SK-N-SH (cell line): Measurements from ENCODE around the gene RALBP1. TPM values are rescaled to one million over a fixed set of nuclear protein-coding genes. Genes with fewer than 3 reads are reported as not detected.

ENCODE experiments used
- CTCF ChIA-PET: fragments of 300-600, 350-600 bp; formaldehyde crosslinking; extraction: SDS; loops from one replicate; lab custom pipeline; 2021; lab: Yijun Ruan, JAX
- POLR2A ChIA-PET: fragments of 350-600 bp; sonication (Branson Sonifier 250); formaldehyde crosslinking; extraction: SDS; loops from one replicate; lab custom pipeline; 2020; ENCODE audit warnings: antibody characterized with exemption, inconsistent platforms; lab: Yijun Ruan, JAX
- DNase-seq: peaks from one replicate; pipeline ENCODE4 v3.0.0; 2012
- H2AFZ ChIP-seq: fragments of 200-600 bp; sonication (generic); 2 replicates; pipeline ENCODE4 v1.8.1; 2016; ENCODE audit warnings: antibody characterized with exemption, mild to moderate bottlenecking, low read depth
- H3F3A ChIP-seq: fragments of 200-600 bp; sonication (generic); replicated peaks from 2 replicates; pipeline ENCODE3; 2016; ENCODE audit warnings: antibody characterized with exemption, mild to moderate bottlenecking; ENCODE audit not compliant: insufficient read depth
- H3K27ac ChIP-seq, 2 experiments: fragments of 200-500 bp in 1 of 2; fragments of 200-600 bp in 1 of 2; sonication (Bioruptor generic) in 1 of 2; sonication (generic), shearing (Covaris generic) in 1 of 2; 2 replicates each; pipeline versions ENCODE4 v1.5.1 to v1.6.1; 2014 to 2016; ENCODE audit warnings: low read depth in 2 of 2, inconsistent platforms in 1 of 2, low read length in 1 of 2, mild to moderate bottlenecking in 1 of 2, mixed read lengths in 1 of 2
- H3K27me3 ChIP-seq: fragments of 200-600 bp; sonication (generic), shearing (Covaris generic); 2 replicates; pipeline ENCODE4 v1.6.1; 2016; ENCODE audit warnings: mixed run types; ENCODE audit not compliant: insufficient read depth
- H3K36me3 ChIP-seq, 2 experiments: fragments of 200-500 bp in 1 of 2; fragments of 200-600 bp in 1 of 2; sonication (Bioruptor generic) in 1 of 2; sonication (generic) in 1 of 2; replicated peaks in 1 of 2; 2 replicates each; pipeline versions ENCODE3 to v1.5.1; 2014 to 2016; ENCODE audit warnings: low read length in 1 of 2, mild to moderate bottlenecking in 1 of 2; ENCODE audit not compliant: insufficient read depth in 2 of 2, control insufficient read depth in 1 of 2
- H3K4me1 ChIP-seq, 2 experiments: fragments of 200-500 bp in 1 of 2; fragments of 200-600 bp in 1 of 2; sonication (Bioruptor generic) in 1 of 2; sonication (generic), shearing (Covaris generic) in 1 of 2; 2 replicates each; pipeline versions ENCODE4 v1.5.1 to v1.6.1; 2014 to 2016; ENCODE audit warnings: low read depth in 1 of 2, low read length in 1 of 2, mixed run types in 1 of 2; ENCODE audit not compliant: insufficient read depth in 2 of 2, control insufficient read depth in 1 of 2
- H3K4me2 ChIP-seq: fragments of 200-600 bp; sonication (generic), shearing (Covaris generic); 2 replicates; pipeline ENCODE4 v1.6.1; 2017; ENCODE audit warnings: mixed run types
- H3K4me3 ChIP-seq, 2 experiments: fragments of 200-500 bp in 1 of 2; fragments of 200-600 bp in 1 of 2; sonication (Bioruptor generic) in 1 of 2; sonication (generic), shearing (Covaris generic) in 1 of 2; 2 replicates each; pipeline versions ENCODE4 v1.5.1 to v1.8.1; 2014 to 2016; ENCODE audit warnings: low read depth in 2 of 2, inconsistent platforms in 1 of 2, low read length in 1 of 2, mild to moderate bottlenecking in 1 of 2, mixed read lengths in 1 of 2, moderate library complexity in 1 of 2
- H3K79me2 ChIP-seq: fragments of 200-600 bp; sonication (generic); 2 replicates; pipeline ENCODE4 v1.8.1; 2017; ENCODE audit warnings: mild to moderate bottlenecking; ENCODE audit not compliant: insufficient read depth
- H3K9ac ChIP-seq: fragments of 200-600 bp; sonication (generic); 2 replicates; pipeline ENCODE4 v1.6.1; 2017; ENCODE audit warnings: mixed run types
- H3K9me2 ChIP-seq: fragments of 200-600 bp; sonication (generic); 2 replicates; pipeline ENCODE4 v1.6.1; 2017; ENCODE audit warnings: mixed run types
- H3K9me3 ChIP-seq: fragments of 200-600 bp; sonication (generic); 2 replicates; pipeline ENCODE4 v1.6.1; 2017; ENCODE audit warnings: mixed run types, mild to moderate bottlenecking, moderate library complexity
- H4K20me1 ChIP-seq: fragments of 200-600 bp; sonication (generic); 2 replicates; pipeline ENCODE4 v1.6.1; 2017; ENCODE audit warnings: mild to moderate bottlenecking, mixed run types; ENCODE audit not compliant: insufficient read depth
- CHD2 ChIP-seq: fragments of 150-350 bp; IDR thresholded peaks from 2 replicates; pipeline ENCODE4 v1.6.1; 2018; ENCODE audit warnings: low read length; ENCODE audit not compliant: partially characterized antibody
- GATA2 ChIP-seq: sonication (generic); formaldehyde crosslinking; IDR thresholded peaks from 2 replicates; pipeline ENCODE4 v1.5.0; 2020; ENCODE audit warnings: mild to moderate bottlenecking, missing genetic modification reagents
- MEF2A ChIP-seq: IDR thresholded peaks from 2 replicates; pipeline ENCODE4 v1.4.0; 2012; ENCODE audit warnings: low read depth, borderline replicate concordance
- MXI1 ChIP-seq: IDR thresholded peaks from 2 replicates; pipeline ENCODE4 v1.6.1; 2012; ENCODE audit warnings: mild to moderate bottlenecking, low read depth, low read length, improper control_type of control experiment
- NFIC ChIP-seq: IDR thresholded peaks from 2 replicates; pipeline ENCODE4 v1.4.0; 2012; ENCODE audit warnings: borderline replicate concordance
- RAD21 ChIP-seq: IDR thresholded peaks from 2 replicates; pipeline ENCODE4 v1.6.1; 2012; ENCODE audit warnings: mild to moderate bottlenecking, low read length
- RCOR1 ChIP-seq: fragments of 150-350 bp; IDR thresholded peaks from 2 replicates; pipeline ENCODE4 v1.6.1; 2017; ENCODE audit warnings: antibody characterized with exemption, low read length
- SIN3A ChIP-seq: IDR thresholded peaks from 2 replicates; pipeline ENCODE4 v1.6.1; 2012; ENCODE audit warnings: low read depth, mild to moderate bottlenecking, low read length, moderate library complexity, borderline replicate concordance
- SMC3 ChIP-seq: IDR thresholded peaks from 2 replicates; pipeline ENCODE4 v1.6.1; 2012; ENCODE audit warnings: low read depth, low read length, improper control_type of control experiment
- TAF1 ChIP-seq: IDR thresholded peaks from 2 replicates; pipeline ENCODE4 v1.6.1; 2012; ENCODE audit warnings: low read depth, mild to moderate bottlenecking, low read length, moderate library complexity, borderline replicate concordance
- TCF12 ChIP-seq: IDR thresholded peaks from 2 replicates; pipeline ENCODE4 v1.4.0; 2012
- TEAD4 ChIP-seq: IDR thresholded peaks from 2 replicates; pipeline ENCODE4 v1.4.0; 2012; ENCODE audit warnings: mild to moderate bottlenecking, borderline replicate concordance; ENCODE audit not compliant: insufficient read depth
- YY1 ChIP-seq: IDR thresholded peaks from 2 replicates; pipeline ENCODE4 v1.4.0; 2012; ENCODE audit warnings: low read depth, mild to moderate bottlenecking
- WGBS: methylation state at CpG from one replicate; pipeline ENCODE4 v1.1.6; 2017; ENCODE audit warnings: low lambda C conversion rate; 5-methylcytosine and 5-hydroxymethylcytosine counted together
- polyA plus RNA-seq, 3 experiments: library from polyadenylated mRNA; depleted of rRNA; stranded (reverse); fragments of >200 nt; gene quantifications; 2 replicates each; pipeline ENCODE4 v1.2.3, GENCODE V29; 2012
- TF ChIP-seq, protein P1 (sequence below): IDR thresholded peaks from 2 replicates; pipeline ENCODE4; 2012
- TF ChIP-seq, protein P2 (sequence below): fragments of 200-600 bp; sonication (generic); IDR thresholded peaks from 2 replicates; pipeline ENCODE4 v1.6.1; 2017; ENCODE audit warnings: antibody characterized with exemption, mild to moderate bottlenecking, moderate library complexity
- TF ChIP-seq, protein P3 (sequence below): fragments of 150-350 bp; IDR thresholded peaks from 2 replicates; pipeline ENCODE4 v1.6.1; 2016; ENCODE audit warnings: mild to moderate bottlenecking, low read depth, low read length

RALBP1 gene
- polyA plus RNA-seq, 1 of the 3 experiments (the other 2 are of a cell fraction), result 43.8 TPM

DNA sequence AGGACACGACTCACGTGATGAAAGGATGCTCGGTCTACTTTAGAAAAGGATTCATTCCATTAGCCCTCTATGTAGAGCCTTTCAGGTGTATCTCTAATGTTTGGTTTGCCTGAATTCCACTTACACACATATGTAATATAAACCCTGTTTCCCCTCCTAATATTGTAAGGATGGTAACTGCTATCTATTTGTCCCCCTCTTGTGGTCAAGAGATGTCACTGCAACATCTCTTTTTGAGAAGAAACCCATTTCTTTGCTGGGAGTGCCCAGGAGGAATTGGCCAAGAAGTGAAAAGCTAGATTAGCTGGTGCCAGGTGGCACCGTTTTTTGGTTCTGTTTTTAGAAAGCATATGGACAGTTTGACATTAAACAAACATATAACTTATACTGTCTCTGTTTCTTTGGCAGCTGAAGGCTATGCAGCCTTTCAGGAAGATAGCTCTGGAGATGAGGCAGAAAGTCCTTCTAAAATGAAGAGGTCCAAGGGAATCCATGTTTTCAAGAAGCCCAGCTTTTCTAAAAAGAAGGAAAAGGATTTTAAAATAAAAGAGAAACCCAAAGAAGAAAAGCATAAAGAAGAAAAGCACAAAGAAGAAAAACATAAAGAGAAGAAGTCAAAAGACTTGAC is 41.2 kb downstream of the RALBP1 start:
- no peak for TF ChIP-seq TCF12
- TF ChIP-seq RAD21, result peak; percentile 88
- TF ChIP-seq SMC3, result peak; percentile 67
- TF ChIP-seq, protein P1, sequence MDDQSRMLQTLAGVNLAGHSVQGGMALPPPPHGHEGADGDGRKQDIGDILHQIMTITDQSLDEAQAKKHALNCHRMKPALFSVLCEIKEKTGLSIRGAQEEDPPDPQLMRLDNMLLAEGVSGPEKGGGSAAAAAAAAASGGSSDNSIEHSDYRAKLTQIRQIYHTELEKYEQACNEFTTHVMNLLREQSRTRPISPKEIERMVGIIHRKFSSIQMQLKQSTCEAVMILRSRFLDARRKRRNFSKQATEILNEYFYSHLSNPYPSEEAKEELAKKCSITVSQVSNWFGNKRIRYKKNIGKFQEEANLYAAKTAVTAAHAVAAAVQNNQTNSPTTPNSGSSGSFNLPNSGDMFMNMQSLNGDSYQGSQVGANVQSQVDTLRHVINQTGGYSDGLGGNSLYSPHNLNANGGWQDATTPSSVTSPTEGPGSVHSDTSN, result no peak
- no peak for TF ChIP-seq GATA2 (CRISPR knock-in tag)
- no peak for TF ChIP-seq MXI1
- TF ChIP-seq, protein P2, sequence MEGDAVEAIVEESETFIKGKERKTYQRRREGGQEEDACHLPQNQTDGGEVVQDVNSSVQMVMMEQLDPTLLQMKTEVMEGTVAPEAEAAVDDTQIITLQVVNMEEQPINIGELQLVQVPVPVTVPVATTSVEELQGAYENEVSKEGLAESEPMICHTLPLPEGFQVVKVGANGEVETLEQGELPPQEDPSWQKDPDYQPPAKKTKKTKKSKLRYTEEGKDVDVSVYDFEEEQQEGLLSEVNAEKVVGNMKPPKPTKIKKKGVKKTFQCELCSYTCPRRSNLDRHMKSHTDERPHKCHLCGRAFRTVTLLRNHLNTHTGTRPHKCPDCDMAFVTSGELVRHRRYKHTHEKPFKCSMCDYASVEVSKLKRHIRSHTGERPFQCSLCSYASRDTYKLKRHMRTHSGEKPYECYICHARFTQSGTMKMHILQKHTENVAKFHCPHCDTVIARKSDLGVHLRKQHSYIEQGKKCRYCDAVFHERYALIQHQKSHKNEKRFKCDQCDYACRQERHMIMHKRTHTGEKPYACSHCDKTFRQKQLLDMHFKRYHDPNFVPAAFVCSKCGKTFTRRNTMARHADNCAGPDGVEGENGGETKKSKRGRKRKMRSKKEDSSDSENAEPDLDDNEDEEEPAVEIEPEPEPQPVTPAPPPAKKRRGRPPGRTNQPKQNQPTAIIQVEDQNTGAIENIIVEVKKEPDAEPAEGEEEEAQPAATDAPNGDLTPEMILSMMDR, result peak; percentile 94
- no peak for TF ChIP-seq TEAD4
- H3F3A ChIP-seq, result peaks cover 33% of the 10 kb centered on the region
- peak overlapping the region; percentile 42; the same call in 1 of the 2 replicates for H3K4me2 ChIP-seq
- H3K27me3 ChIP-seq, result no peaks in the 10 kb centered on the region
- no peaks in the 10 kb centered on the region for H3K9me3 ChIP-seq
- WGBS, result 72% methylated on average over 4 of the region's 4 CpGs
- POLR2A ChIA-PET, result no interaction called here
- peaks cover 0 to 19% of the 10 kb centered on the region in 2 experiments; a peak in 2 of 4 replicates for H3K4me1 ChIP-seq
- H2AFZ ChIP-seq, result no peak overlapping the region
- peak overlapping the region; percentile 3; the same call in 1 of the 2 replicates for H3K9ac ChIP-seq
- H3K79me2 ChIP-seq, result peaks cover 55% of the 10 kb centered on the region
- CTCF ChIA-PET, result interaction anchor here (0.5 to 2.0 kb wide), 36 partner anchors 8 to 1788 kb away, joined by 3 to 8 read pairs (median 3); partner anchors contain the start of genes RALBP1 and TWSG1
- H3K9me2 ChIP-seq, result no peaks in the 10 kb centered on the region
- H4K20me1 ChIP-seq, result peaks cover 5% of the 10 kb centered on the region; the same call in 1 of the 2 replicates
- peak; percentile 63 for DNase-seq
- H3K36me3 ChIP-seq, result peaks cover 10 to 21% of the 10 kb centered on the region in 2 experiments
- peak overlapping the region in 1 of 2 experiments; percentile 40; a peak in 1 of 4 replicates for H3K4me3 ChIP-seq
- peak overlapping the region in 1 of 2 experiments; percentile 44; a peak in 1 of 4 replicates for H3K27ac ChIP-seq

DNA sequence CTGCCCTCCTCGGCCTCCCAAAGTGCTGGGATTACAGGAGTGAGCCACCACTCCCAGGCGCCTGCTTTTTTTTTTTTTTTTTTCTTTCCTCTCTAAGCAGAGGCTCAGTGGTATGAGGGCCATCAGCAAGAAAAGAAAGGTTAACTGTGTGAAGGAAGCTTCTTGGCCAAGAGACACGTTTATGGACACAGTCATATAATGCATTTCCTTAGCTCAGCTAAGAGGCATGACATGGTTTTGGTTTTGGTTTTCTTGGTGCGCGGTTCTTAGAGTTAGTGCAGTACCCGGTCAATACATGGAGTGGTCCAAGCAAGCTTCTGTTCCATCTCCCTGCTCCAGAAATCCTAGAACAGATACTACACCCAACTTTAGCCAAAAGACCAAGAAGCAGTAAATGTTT is 42.6 kb downstream of the RALBP1 start:
- Histone ChIP-seq H3K27ac (peak overlapping the region in 1 of 2 experiments; percentile 44; a peak in 2 of 4 replicates), H3K4me1 (peaks cover 0 to 19% of the 10 kb centered on the region in 2 experiments; a peak in 2 of 4 replicates), H3K9me3 (no peaks in the 10 kb centered on the region), H3K27me3 (no peaks in the 10 kb centered on the region), H3K79me2 (peaks cover 47% of the 10 kb centered on the region), H4K20me1 (peaks cover 5% of the 10 kb centered on the region; the same call in 1 of the 2 replicates), H3K4me3 (no peak overlapping the region), H3K9ac (no peak overlapping the region), H3K4me2 (0 out of 2 replicates have a peak overlapping the region, but pooled peaks have one; percentile 42), H3K36me3 (peaks cover 15 to 27% of the 10 kb centered on the region in 2 experiments), H3F3A (peaks cover 33% of the 10 kb centered on the region), H3K9me2 (no peaks in the 10 kb centered on the region), H2AFZ (no peak overlapping the region)
- ChIA-PET POLR2A (no interaction called here), CTCF (interaction anchor here (1.4 to 1.7 kb wide), 2 partner anchors 9 to 864 kb away, joined by 5 to 6 read pairs; no protein-coding TSS in a partner anchor)
- WGBS, result 89% methylated on average over 6 of the region's 6 CpGs
- no peak for DNase-seq
- TF ChIP-seq RCOR1 (no peak), NFIC (no peak), TEAD4 (no peak), MEF2A (no peak), SIN3A (no peak), CHD2 (no peak), MXI1 (no peak), TAF1 (no peak), YY1 (no peak)
- TF ChIP-seq, protein P3, sequence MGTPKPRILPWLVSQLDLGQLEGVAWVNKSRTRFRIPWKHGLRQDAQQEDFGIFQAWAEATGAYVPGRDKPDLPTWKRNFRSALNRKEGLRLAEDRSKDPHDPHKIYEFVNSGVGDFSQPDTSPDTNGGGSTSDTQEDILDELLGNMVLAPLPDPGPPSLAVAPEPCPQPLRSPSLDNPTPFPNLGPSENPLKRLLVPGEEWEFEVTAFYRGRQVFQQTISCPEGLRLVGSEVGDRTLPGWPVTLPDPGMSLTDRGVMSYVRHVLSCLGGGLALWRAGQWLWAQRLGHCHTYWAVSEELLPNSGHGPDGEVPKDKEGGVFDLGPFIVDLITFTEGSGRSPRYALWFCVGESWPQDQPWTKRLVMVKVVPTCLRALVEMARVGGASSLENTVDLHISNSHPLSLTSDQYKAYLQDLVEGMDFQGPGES, result no peak
- TF ChIP-seq, protein P1, result no peak
- TF ChIP-seq, protein P2, result no peak
